Mucosa of descending colon (tissue), 3 donors: ENCODE data around the gene CXCR4. TPM values are rescaled to one million over a fixed set of nuclear protein-coding genes. Genes with fewer than 3 reads are reported as not detected.
A peak's percentile ranks its signal among the peaks of the same experiment; 100 is the strongest.

ENCODE experiments used
- ATAC-seq: fragments of 200-7000 bp; cut with Tn5 transposase; one replicate; pipeline ENCODE4 v1.9.1; 2020; ENCODE audit warnings: mild to moderate bottlenecking, moderate library complexity
- DNase-seq, 3 donors: peaks; one replicate each; pipeline ENCODE4 v3.0.0-alpha.2; 2020
- H3K36me3 ChIP-seq: fragments of 200-600 bp; one replicate; pipeline ENCODE4 v1.8.0; 2021; ENCODE audit warnings: low read depth, mild to moderate bottlenecking
- H3K4me1 ChIP-seq: fragments of 200-600 bp; one replicate; pipeline ENCODE4 v1.8.0; 2021; ENCODE audit warnings: low read depth, mild to moderate bottlenecking
- H3K4me3 ChIP-seq: fragments of 200-600 bp; one replicate; pipeline ENCODE4 v1.8.0; 2021; ENCODE audit warnings: mild to moderate bottlenecking
- H3K9me3 ChIP-seq: fragments of 200-600 bp; one replicate; pipeline ENCODE4 v1.8.0; 2021; ENCODE audit warnings: mild to moderate bottlenecking
- CTCF ChIP-seq: fragments of 200-600 bp; IDR thresholded peaks from one replicate; pipeline ENCODE4 v1.8.0; 2022; ENCODE audit warnings: antibody characterized with exemption, mild to moderate bottlenecking
- intact Hi-C, 2 donors: fragments of 100-400 bp; cut with DNase I in 1 of 2; cut with micrococcal nuclease in 1 of 2; formaldehyde crosslinking; loops; one replicate each; pipeline versions ENCODE4 v1.11.0 to v1.11.1; 2022; cut with DNase I, micrococcal nuclease
- total RNA-seq, 3 donors: library from RNA; stranded (reverse); fragmentation: NEBNext Ultra II Directional in 2 of 3; extraction: Animal tissue kit (Norgen Biotek cat#: 25700) in 2 of 3; gene quantifications; one replicate each; pipeline versions ENCODE4 v1.2.1 to v1.2.4, GENCODE V29; 2021 to 2023
- donor health status: DM: no; HTN: no; CAD: no; lungs with moderate emphysema.
- donor health status: DM: no; HTN: no; CAD: no.
- donor health status: DM: no; HTN: yes; CAD: no.

CXCR4 gene
- total RNA-seq, 3 donors from 2014 or later, result 3.6 to 12.6 (median 3.9) TPM

- intact Hi-C loops, result no loop called here
- no peaks in the 10 kb centered on the region for H3K9me3 ChIP-seq
- peak overlapping the region; percentile 35 for H3K4me3 ChIP-seq
- TF ChIP-seq CTCF, result no peak
- no peaks in the 10 kb centered on the region for H3K36me3 ChIP-seq
- DNase-seq (peak; percentile 68 to 86 (median 68)), ATAC-seq (peak; percentile 19)
- peaks cover 33% of the 10 kb centered on the region for H3K4me1 ChIP-seq
These were observed 1.7 kb downstream of the CXCR4 start for GRCh38 chr2:136116151-136116812.

GRCh38 chr2:136115183-136115761, 2.7 kb downstream of the CXCR4 start:
- H3K4me1 ChIP-seq, result peaks cover 33% of the 10 kb centered on the region
- H3K9me3 ChIP-seq, result no peaks in the 10 kb centered on the region
- H3K4me3 ChIP-seq, result no peak overlapping the region
- intact Hi-C loops, result no loop called here
- no peaks in the 10 kb centered on the region for H3K36me3 ChIP-seq
- no peak for TF ChIP-seq CTCF
- ATAC-seq (no peak), DNase-seq (peak in 1 of 3 donors; percentile 51)

- DNase-seq, result no peak
- no peaks in the 10 kb centered on the region for H3K9me3 ChIP-seq
- no peaks in the 10 kb centered on the region for H3K36me3 ChIP-seq
- peaks cover 30% of the 10 kb centered on the region for H3K4me1 ChIP-seq
- H3K4me3 ChIP-seq, result no peak overlapping the region
- no peak for ATAC-seq
- TF ChIP-seq CTCF, result no peak
- intact Hi-C loops, result no loop called here
These were observed 3.6 kb downstream of the CXCR4 start for GRCh38 chr2:136114382-136114781.

GRCh38 chr2:136113209-136113971, 4.6 kb downstream of the CXCR4 start:
- intact Hi-C loops, result no loop called here
- H3K4me3 ChIP-seq, result no peak overlapping the region
- DNase-seq (no peak), ATAC-seq (no peak)
- H3K4me1 ChIP-seq, result peaks cover 22% of the 10 kb centered on the region
- TF ChIP-seq CTCF, result no peak
- no peaks in the 10 kb centered on the region for H3K36me3 ChIP-seq
- no peaks in the 10 kb centered on the region for H3K9me3 ChIP-seq

GRCh38 chr2:136112317-136113208, 5.4 kb downstream of the CXCR4 start:
- H3K4me1 ChIP-seq, result peaks cover 15% of the 10 kb centered on the region
- no peak overlapping the region for H3K4me3 ChIP-seq
- no peak for ATAC-seq
- no peak for DNase-seq
- no peaks in the 10 kb centered on the region for H3K9me3 ChIP-seq
- no peak for TF ChIP-seq CTCF
- no peaks in the 10 kb centered on the region for H3K36me3 ChIP-seq
- intact Hi-C loops, result no loop called here
